ENCODE results near the gene TEKT5. TPM values are rescaled to one million over a fixed set of nuclear protein-coding genes. Genes with fewer than 3 reads are reported as not detected.

Gene TEKT5
- total and polyA plus RNA-seq, 12 donors = 0.59 to 0.69 TPM; not detected in 10

DNA sequence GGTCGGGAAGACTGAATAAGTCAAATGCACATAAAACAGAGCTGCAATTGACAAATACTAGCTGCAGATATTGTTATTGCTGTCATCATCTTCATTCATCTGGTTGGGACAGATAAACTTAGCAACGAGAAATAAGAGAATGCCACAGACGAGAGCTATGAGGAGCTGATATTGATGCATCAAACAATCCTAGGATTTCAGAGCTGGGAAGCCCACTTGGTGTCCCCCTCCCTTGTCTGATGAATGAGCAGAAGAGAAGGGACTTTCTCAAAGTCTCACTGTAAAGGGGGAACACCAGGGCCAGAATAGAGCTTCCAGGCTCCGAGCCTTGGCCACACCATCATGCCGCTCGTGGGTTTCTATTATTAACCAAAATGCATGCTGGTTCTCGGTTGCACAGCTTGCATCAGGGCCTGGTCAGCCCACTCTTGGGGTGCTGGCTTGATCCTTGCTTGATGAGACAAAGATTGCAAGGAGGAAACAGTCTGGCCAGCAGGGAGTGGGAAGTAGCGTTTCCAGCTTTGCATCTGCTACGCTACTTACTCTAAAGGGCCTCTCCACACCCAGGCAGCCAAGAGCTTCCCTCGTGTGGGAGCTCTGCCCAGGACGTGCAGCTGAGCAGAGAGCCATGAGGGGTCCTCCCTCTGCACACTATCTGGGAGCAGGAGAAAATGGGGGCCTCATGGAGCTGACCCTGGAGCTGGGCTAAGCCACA is 85.9 kb downstream of the TEKT5 start:
- H3K9me3 ChIP-seq = peaks cover 0 to 3% (median 0%) of the 10 kb centered on the region in 11 donors
- peaks cover 0 to 26% (median 15%) of the 10 kb centered on the region in 9 donors for H3K4me1 ChIP-seq
- 35 to 38% methylated on average over 11 of the region's 11 CpGs for WGBS, 2 donors
- ATAC-seq = peak; percentile 80 to 90 (median 87)
- peak overlapping the region in 8 of 10 donors; percentile 5 to 60 (median 30) for H3K27ac ChIP-seq
- H3K4me3 ChIP-seq = no peak overlapping the region
- DNase-seq = peak in 1 of 2 donors; percentile 38
- intact Hi-C loops (cut with DNase I) = no loop called here
- TF ChIP-seq, protein P1, sequence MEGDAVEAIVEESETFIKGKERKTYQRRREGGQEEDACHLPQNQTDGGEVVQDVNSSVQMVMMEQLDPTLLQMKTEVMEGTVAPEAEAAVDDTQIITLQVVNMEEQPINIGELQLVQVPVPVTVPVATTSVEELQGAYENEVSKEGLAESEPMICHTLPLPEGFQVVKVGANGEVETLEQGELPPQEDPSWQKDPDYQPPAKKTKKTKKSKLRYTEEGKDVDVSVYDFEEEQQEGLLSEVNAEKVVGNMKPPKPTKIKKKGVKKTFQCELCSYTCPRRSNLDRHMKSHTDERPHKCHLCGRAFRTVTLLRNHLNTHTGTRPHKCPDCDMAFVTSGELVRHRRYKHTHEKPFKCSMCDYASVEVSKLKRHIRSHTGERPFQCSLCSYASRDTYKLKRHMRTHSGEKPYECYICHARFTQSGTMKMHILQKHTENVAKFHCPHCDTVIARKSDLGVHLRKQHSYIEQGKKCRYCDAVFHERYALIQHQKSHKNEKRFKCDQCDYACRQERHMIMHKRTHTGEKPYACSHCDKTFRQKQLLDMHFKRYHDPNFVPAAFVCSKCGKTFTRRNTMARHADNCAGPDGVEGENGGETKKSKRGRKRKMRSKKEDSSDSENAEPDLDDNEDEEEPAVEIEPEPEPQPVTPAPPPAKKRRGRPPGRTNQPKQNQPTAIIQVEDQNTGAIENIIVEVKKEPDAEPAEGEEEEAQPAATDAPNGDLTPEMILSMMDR (IDR thresholded peaks at IDR 0.05) = no peak
- no peaks in the 10 kb centered on the region for H3K36me3 ChIP-seq
- H3K27me3 ChIP-seq = no peaks in the 10 kb centered on the region

DNA sequence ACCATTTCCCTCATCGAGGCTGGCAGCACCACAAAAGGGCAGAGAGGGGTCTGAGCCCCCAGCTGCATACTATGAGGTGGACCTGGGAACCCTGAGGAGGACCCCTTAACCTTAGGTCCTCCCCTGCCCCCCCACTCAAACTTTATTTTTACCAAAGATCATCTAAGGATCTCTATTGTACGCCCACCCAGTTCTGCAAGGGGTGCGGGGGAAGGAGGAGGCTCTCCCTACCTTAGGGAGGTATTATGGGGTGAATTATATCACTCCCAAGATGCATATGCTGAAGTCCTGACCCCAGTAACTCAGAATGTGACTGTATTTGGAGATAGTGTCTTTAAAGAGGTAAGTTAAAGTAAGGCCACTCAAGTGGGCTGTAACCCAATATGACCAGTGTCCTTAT is 87.6 kb downstream of the TEKT5 start:
- TF ChIP-seq, protein P1 (IDR thresholded peaks at IDR 0.05) = no peak
- Histone ChIP-seq H3K27ac (no peak overlapping the region), H3K4me3 (no peak overlapping the region), H3K36me3 (no peaks in the 10 kb centered on the region), H3K9me3 (peaks cover 0 to 3% (median 0%) of the 10 kb centered on the region in 11 donors), H3K27me3 (no peaks in the 10 kb centered on the region), H3K4me1 (peaks cover 0 to 24% (median 15%) of the 10 kb centered on the region in 9 donors)
- 75 to 76% methylated on average over 3 of the region's 3 CpGs for WGBS, 2 donors
- ATAC-seq = no peak
- intact Hi-C loops (cut with DNase I) = no loop called here
- no peak for DNase-seq

DNA sequence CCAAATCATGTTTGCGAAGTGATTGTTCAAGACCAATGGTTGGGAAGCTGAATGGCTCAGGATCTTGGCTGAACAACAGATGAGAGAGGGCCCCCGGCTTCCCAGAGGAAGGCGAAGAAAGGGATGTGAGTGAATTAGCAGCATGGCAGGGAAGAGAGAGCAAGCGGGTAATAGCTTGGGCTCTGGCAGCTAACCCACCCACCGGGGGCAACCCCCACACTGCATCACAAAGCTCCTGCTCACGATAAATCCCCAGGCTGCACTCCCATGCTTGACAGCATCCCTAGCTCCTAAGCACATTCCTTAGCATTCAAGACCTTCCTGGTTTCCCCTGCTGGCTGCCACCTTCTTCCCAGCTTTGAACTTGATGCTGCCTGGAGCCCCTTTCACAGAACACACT is 88.1 kb downstream of the TEKT5 start:
- H3K27me3 ChIP-seq = no peaks in the 10 kb centered on the region
- no peak overlapping the region for H3K27ac ChIP-seq
- peaks cover 0 to 3% (median 0%) of the 10 kb centered on the region in 11 donors for H3K9me3 ChIP-seq
- ATAC-seq = no peak
- TF ChIP-seq, protein P1 (IDR thresholded peaks at IDR 0.05) = no peak
- H3K4me3 ChIP-seq = no peak overlapping the region
- intact Hi-C loops (cut with DNase I) = no loop called here
- H3K36me3 ChIP-seq = no peaks in the 10 kb centered on the region
- WGBS, 2 donors = 72 to 77% methylated on average over 6 of the region's 6 CpGs
- peaks cover 1 to 30% (median 19%) of the 10 kb centered on the region in 9 donors for H3K4me1 ChIP-seq
- no peak for DNase-seq

DNA sequence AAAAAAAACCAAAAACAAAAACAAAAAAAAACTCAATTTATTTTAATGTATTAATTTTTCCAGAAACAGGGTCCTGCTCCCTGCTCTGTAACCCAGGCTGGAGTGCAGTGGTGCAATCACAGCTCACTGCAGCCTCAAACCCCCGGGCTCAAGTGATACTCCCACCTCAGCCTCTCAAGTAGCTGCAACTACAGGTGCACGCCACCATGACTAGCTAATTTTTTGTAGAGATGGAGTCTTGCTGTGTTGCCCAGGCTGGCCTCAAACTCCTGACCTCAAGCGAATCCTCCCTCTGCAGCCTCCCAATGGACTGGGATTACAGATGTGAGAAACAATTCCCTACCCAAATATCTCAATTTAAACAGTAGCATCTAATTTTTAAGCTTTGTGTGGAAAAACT is 89.1 kb downstream of the TEKT5 start:
- DNase-seq (no peak), ATAC-seq (no peak)
- peaks cover 3 to 37% (median 28%) of the 10 kb centered on the region in 9 donors for H3K4me1 ChIP-seq
- 88 to 95% methylated on average over 3 of the region's 3 CpGs for WGBS, 2 donors
- TF ChIP-seq, protein P1 (IDR thresholded peaks at IDR 0.05) = no peak
- no peaks in the 10 kb centered on the region for H3K36me3 ChIP-seq
- H3K27ac ChIP-seq = no peak overlapping the region
- intact Hi-C loops (cut with DNase I) = no loop called here
- H3K4me3 ChIP-seq = no peak overlapping the region
- H3K27me3 ChIP-seq = no peaks in the 10 kb centered on the region
- peaks cover 0 to 3% (median 0%) of the 10 kb centered on the region in 11 donors for H3K9me3 ChIP-seq

Data from heart right ventricle (tissue), 16 donors.